ENCODE measurements around the gene FAM234A.
A peak's percentile ranks its signal among the peaks of the same experiment; 100 is the strongest.
"Not testable (repeated sequence)": the region's sequence is repeated elsewhere in the genome, so short reads cannot be mapped to it uniquely, and the experiment has no call there.

The FAM234A gene, protein sequence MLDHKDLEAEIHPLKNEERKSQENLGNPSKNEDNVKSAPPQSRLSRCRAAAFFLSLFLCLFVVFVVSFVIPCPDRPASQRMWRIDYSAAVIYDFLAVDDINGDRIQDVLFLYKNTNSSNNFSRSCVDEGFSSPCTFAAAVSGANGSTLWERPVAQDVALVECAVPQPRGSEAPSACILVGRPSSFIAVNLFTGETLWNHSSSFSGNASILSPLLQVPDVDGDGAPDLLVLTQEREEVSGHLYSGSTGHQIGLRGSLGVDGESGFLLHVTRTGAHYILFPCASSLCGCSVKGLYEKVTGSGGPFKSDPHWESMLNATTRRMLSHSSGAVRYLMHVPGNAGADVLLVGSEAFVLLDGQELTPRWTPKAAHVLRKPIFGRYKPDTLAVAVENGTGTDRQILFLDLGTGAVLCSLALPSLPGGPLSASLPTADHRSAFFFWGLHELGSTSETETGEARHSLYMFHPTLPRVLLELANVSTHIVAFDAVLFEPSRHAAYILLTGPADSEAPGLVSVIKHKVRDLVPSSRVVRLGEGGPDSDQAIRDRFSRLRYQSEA

DNA sequence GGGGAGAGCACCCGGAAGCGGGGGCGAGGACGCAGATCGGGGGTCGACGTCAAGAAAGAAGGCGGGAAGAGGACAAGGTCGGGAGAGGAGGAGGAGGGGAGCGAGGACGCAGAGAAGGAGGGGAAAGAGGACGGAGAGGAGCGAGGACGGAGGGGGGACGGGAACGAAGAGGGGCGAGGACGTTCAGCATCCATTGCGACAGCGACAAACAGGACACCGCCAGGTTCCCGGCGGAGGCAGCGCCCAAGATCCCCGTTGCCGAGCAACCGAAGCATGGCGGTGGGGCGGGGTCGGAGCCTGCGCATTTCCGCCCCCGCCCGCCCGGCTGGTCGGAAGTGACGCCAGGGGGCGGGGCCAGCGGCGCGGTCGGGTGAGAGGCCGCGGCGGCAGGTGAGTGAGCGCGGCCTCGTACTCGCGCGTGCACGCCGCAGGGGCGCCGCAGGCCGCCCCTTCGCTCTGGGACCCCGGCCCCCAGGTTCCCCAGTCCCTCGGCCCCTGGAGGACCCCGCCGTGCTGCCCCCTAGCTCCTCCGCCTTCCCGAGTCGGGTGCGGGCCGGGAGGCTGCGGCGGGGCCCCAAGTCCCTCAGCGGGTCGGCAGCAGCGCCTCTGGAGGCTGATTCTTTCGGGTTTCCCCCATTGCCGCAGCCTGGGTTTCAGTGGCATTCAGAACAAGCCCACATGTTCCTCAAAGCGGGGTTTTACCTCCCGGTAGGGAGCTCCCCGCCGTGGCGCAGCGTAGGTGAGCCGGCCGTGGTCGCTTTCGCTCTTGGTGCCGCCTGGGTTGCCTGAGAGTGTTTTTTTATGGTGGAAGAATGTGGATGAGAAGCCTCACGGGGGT, at the start of gene FAM234A:
Gene FAM234A, plus strand, starts transcription at position 354 of the 838 bp plus-strand sequence. CDS start 19,593 bp downstream, outside the sequence.
- FAIRE-seq (peak; percentile 95), DNase-seq (ENCODE audit: extremely low spot score, insufficient read length, low read depth) (peak; percentile 90)

GRCh38 chr16:185213-185612, 49.4 kb upstream of the FAM234A start:
- DNase-seq (ENCODE audit: extremely low spot score, insufficient read length, low read depth) (no peak), FAIRE-seq (no peak)

- no peak for FAIRE-seq
Measured at GRCh38 chr16:185691-186090, 48.9 kb upstream of the FAM234A start.

GRCh38 chr16:187330-187729, 47.3 kb upstream of the FAM234A start:
- DNase-seq (ENCODE audit: extremely low spot score, insufficient read length, low read depth) (no peak), FAIRE-seq (no peak)

More at GRCh38 chr16:185691-186090, 48.9 kb upstream of the FAM234A start:
- no peak for DNase-seq (ENCODE audit: extremely low spot score, insufficient read length, low read depth)

- FAIRE-seq (no peak), DNase-seq (ENCODE audit: extremely low spot score, insufficient read length, low read depth) (no peak)
Measured at GRCh38 chr16:188674-189073, 45.9 kb upstream of the FAM234A start.

DNA sequence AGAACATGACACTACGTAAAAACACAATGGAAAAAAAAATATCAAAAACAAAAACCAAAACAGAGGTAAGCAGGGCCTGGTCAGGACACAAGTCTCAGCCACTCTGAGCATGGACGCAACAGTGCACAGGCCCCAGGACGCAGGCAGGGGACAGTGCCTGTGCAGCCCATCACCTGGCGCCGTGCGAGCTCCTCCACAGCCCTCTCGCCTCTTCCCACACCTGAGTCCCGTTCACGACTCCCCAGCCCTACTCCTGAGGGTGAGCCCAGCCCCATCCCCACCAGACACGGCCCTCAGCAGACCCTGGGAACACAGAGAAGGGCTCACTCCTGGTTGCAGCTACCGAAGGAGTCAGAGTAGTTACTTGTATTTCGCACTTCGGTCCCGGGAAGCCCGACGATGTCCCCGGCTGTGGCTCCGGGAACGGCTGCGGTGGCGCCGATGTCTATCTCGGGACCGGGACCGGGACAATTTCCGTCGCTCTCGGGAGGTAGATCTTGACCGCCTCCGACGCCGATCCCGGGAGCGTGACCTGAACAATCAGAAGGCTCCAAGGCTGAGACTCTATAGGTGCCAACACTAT, 44.9 kb upstream of the FAM234A start:
- no peak for DNase-seq (ENCODE audit: extremely low spot score, insufficient read length, low read depth)
- no peak for FAIRE-seq

DNA sequence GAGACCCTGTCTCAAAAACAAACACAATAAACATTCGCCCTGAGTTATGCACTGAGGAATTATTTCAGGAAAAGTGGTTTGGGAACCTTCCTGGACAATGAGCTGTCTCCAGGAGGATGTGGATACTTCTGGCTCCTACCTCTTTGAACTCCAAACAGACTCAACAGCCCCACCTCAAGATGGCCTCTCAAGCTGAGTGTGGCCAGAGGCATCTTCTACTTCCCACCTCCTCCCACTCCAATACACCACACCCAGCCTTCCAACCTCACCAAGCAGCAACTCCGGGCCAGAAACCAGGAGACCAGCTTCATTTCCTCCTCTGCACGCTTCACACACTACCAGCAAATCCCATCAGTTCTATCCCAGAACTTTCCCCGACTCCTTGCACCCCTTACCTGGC, 42.8 kb upstream of the FAM234A start:
- no peak for FAIRE-seq
- no peak for DNase-seq (ENCODE audit: extremely low spot score, insufficient read length, low read depth)

DNA sequence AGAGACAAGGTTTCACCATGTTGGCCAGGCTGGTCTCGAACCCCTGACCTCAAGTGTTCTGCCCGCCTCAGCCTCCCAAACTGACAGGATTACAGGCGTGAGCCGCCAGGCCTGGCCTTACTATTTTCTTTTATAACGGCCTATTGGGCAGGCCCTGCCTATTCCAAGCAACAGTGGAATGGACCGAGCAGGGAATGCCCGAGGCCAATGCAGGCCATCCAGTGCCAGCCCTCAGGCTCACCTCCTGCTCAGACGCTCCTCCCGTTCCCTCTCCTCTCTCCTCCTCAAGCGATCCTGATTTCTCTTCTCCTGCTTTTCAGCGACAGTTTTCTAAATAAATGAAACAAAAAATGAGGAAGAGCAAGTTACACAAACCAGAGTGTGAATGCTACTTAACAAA, 41.9 kb upstream of the FAM234A start:
- DNase-seq (ENCODE audit: extremely low spot score, insufficient read length, low read depth), result no peak
- no peak for FAIRE-seq

GRCh38 chr16:193441-193840, 41.2 kb upstream of the FAM234A start:
- FAIRE-seq, result no peak

GRCh38 chr16:194516-194915, 40.1 kb upstream of the FAM234A start:
- no peak for DNase-seq (ENCODE audit: extremely low spot score, insufficient read length, low read depth)
- FAIRE-seq, result no peak

More at GRCh38 chr16:193441-193840, 41.2 kb upstream of the FAM234A start:
- no peak for DNase-seq (ENCODE audit: extremely low spot score, insufficient read length, low read depth)

- DNase-seq (ENCODE audit: extremely low spot score, insufficient read length, low read depth), result no peak
- FAIRE-seq, result no peak
Measured at GRCh38 chr16:200388-200787, 34.2 kb upstream of the FAM234A start.

- FAIRE-seq, result no peak
- no peak for DNase-seq (ENCODE audit: extremely low spot score, insufficient read length, low read depth)
Measured at GRCh38 chr16:203246-203645, 31.4 kb upstream of the FAM234A start.

DNA sequence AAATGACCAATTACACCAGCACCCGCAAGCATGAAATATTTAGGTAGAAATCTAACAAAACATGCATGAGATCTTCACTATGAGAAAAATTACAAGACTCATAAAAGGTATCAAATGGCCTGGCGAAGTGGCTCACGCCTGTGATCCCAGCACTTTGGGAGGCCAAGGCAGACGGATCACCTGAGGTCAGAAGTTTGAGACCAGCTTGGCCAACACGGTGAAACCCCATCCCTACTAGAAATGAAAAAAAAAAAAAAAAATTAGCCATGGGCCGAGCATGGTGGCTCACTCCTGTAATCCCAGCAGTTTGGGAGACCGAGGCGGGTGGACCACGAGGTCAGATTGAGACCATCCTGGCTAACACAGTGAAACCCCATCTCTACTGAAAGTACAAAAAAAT, 30.6 kb upstream of the FAM234A start:
- not testable (repeated sequence) for FAIRE-seq; DNase-seq (ENCODE audit: extremely low spot score, insufficient read length, low read depth)

DNA sequence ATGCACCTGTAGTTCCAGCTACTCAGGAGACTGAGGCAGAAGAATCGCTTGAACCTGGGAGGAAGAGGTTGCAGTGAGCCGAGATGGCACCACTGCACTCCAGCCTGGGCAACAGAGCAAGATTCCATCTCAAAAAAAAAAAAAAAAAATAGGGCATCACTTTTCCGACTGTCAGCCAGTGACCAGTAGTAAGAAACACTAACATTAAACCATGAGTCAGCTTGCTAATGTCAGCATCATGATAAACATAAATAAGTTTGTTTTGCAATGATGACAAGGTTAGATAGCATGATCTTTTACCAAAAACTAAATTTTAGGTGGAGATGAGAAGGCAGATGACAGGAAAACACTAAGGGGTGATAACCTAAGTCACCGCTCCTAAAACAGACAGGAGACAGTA, 25.3 kb upstream of the FAM234A start:
- DNase-seq (ENCODE audit: extremely low spot score, insufficient read length, low read depth); FAIRE-seq: not testable (repeated sequence)

- DNase-seq (ENCODE audit: extremely low spot score, insufficient read length, low read depth); FAIRE-seq: not testable (repeated sequence)
Measured at GRCh38 chr16:211631-212180, 22.9 kb upstream of the FAM234A start.

DNA sequence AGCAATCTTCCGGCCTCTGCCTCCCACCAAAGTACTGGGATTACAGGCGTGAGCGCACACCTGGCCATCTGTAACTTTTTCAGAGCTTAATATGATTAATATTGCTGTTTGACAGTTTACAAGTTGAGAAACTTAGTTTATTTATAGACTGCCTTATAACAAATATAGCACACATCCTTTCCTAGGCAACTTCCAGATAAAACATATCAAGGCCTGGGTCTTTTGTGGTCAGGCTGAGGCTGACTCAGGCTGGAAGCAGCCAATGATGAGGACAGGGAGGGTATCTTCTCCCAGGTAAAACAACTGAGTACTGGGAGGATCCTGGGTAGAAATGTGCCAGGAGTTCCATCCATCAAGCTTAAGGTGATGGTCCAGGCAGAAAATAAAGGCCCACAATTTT, 21.6 kb upstream of the FAM234A start:
- no peak for FAIRE-seq
- DNase-seq (ENCODE audit: extremely low spot score, insufficient read length, low read depth), result no peak

- FAIRE-seq, result no peak
Measured at GRCh38 chr16:220021-220420, 14.6 kb upstream of the FAM234A start.

DNA sequence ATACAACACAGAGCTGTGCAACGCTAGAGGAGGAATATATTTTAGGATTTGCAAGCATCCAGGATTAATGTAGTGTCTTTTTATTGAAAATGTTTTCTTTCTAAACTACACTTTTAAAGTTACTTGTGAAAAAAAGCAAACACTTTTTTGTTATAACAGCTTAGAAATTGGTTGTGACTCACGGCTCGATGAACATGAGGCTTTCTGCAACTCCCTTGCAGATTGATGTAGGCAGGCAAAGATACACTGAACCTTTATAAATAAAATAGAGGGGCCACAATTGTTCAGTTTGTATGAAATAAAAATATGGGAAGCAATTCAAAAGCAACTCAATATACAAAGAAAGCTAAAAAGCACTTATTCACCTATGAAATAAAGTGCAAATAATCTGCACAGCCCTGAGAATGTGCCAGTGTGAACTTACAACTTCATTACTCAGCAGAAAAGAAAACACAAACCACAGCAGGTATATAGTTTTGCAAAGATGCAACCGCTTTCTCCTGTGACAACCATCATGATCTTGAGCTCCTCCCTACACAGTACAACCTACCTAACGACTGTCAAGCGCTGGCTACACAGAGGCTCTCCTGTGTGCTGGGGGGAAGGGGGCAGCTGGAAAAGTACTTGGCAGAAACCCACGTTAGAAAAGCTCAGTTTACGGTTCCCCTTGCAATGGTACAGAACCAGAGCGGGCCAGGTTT, 6.3 kb upstream of the FAM234A start:
- DNase-seq (ENCODE audit: extremely low spot score, insufficient read length, low read depth) (no peak), FAIRE-seq (no peak)

More at GRCh38 chr16:220021-220420, 14.6 kb upstream of the FAM234A start:
- DNase-seq (ENCODE audit: extremely low spot score, insufficient read length, low read depth), result no peak
